HG03457 (cell line): ENCODE results near the gene KANSL1L.

Experiments used
- ATAC-seq: cut with Tn5 transposase; IDR thresholded peaks from one replicate; pipeline ENCODE4 v1.9.1; 2021; ENCODE audit warnings: moderate number of reproducible peaks; ENCODE audit not compliant: unreplicated experiment

Gene KANSL1L

GRCh38 chr2:210002158-210003157, 168.8 kb downstream of the KANSL1L start, which contains the start of gene RPE:
RPE (plus strand) TSS chr2:210002638; CDS start chr2:210002662, 24 bp downstream.
- ATAC-seq: peak; percentile 99

GRCh38 chr2:210000464-210001324, 170.5 kb downstream of the KANSL1L start:
- ATAC-seq: no peak

DNA sequence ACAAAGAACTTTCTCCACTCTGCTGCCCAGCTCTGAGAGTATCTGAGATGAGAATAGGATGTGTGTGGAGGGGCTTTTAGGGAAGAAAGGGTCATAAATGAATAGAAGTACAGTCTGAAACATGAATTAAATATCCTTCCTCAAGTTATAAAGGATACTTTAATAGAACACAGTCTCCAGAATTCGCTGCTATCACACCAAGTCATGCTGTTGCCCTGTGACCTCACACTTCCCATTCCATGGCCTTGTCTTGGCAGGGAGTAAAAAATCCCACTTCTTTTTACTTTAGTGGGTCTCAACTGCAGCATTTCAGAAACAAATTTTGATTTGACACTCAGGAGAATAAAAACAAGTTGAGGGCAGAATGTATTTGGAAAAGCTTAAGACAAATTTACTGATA, 172.6 kb downstream of the KANSL1L start:
- no peak for ATAC-seq

GRCh38 chr2:209993968-209994367, 177.2 kb downstream of the KANSL1L start:
- ATAC-seq: no peak

GRCh38 chr2:209990838-209991237, 180.4 kb downstream of the KANSL1L start:
- no peak for ATAC-seq

DNA sequence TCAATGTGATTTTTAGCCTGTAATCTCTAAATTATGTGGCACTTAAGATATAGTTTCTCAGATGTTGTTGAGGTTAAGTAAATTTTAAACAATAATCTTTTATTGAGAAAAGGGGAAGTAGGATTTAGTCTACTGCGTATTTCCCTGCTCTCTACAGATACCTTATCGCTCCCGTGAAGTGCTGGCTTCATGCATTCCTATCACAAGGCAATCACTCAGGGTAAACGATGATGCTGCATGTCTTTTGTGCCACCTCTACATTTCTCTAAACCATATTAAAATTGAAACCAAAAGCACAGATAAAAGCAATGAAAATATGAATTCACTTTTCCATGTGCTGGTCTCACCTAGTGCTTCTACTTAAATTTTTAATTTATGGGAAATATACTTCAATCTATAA, 183.2 kb downstream of the KANSL1L start:
- ATAC-seq: peak; percentile 47

DNA sequence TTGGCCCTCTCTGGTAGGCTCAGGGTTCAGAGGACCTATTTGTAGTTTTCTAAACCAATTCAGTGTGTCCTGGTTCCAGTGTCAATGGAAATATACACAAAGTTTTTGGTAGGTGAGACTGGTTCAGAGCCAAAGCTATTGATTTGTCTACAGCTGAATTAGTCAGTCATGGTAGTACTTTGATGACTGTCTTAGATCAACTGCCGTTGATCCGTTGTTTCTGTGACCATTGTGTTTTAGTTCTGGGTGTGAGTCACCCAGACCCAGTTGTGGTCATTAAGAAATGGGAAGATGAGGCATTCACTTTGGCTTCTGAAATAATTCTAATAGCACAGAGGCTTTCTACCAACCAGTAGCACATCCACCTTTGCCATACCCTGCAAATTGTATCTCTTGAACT, 184.8 kb downstream of the KANSL1L start:
- ATAC-seq: no peak

DNA sequence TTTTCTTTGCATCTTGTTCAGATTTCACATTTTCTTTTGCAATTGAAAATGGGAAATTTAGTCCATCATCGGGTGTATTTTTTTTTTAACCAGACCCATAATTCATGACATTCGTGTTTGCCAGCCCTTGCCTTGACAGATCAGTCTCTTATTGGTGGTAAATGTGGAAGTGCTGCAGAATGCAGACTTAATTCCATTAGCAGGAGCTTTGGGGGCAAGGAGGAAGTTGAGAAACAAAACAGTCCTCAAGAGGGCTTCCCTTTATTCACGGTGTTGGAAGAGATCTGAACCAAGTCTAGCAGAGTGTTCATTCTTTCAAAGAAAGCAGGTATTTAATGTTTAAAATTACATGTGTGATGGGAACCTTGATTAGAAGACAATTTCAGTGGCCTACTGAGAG, 185.3 kb downstream of the KANSL1L start:
- ATAC-seq: no peak

GRCh38 chr2:209984291-209984690, 186.9 kb downstream of the KANSL1L start:
- no peak for ATAC-seq

- ATAC-seq: peak; percentile 44
Observed at GRCh38 chr2:209977386-209978239, 193.6 kb downstream of the KANSL1L start.

GRCh38 chr2:209976698-209977385, 194.4 kb downstream of the KANSL1L start:
- ATAC-seq: peak; percentile 90

- ATAC-seq: no peak
Observed at GRCh38 chr2:209974576-209974975, 196.6 kb downstream of the KANSL1L start.

DNA sequence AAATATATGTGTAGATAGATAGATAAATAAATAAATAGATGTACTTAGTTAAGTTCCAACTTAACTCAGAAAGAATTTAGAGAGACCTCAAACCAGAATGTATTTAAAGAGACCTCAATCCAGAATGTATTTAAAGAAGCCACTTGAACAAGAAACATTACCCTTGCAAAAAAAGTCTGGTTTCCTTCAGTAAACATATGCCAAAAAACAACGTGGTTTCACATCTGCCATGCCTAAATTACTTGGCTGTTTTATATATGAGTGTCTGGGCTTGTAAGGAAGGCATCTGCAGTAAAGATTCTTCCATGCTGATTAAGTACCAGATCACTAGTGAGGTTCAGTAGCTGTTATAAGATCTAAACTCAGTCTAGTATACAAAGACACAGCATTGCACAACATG, 197.9 kb downstream of the KANSL1L start:
- no peak for ATAC-seq
